Mesenchymal stem cell (in vitro differentiated cells and primary cell): ENCODE measurements around the gene SPRR2F.
"Not testable (repeated sequence)": the region's sequence is repeated elsewhere in the genome, so short reads cannot be mapped to it uniquely, and the experiment has no call there.

Source experiments
- DNase-seq: peaks from one replicate; pipeline ENCODE4 v3.0.0-alpha.2; 2013
- H2AFZ ChIP-seq: one replicate; pipeline ENCODE4 v1.6.1; 2013; ENCODE audit warnings: low read depth, mild to moderate bottlenecking, control low read depth, inconsistent platforms, low read length, moderate library complexity
- H2AK5ac ChIP-seq: 2 replicates; pipeline ENCODE4 v1.6.1; 2013; ENCODE audit warnings: low read length, moderate library complexity, mild to moderate bottlenecking, inconsistent platforms; ENCODE audit not compliant: severe bottlenecking
- H2BK120ac ChIP-seq: one replicate; pipeline ENCODE4 v1.6.1; 2013; ENCODE audit warnings: low read depth, mild to moderate bottlenecking, inconsistent platforms, low read length, moderate library complexity
- H2BK12ac ChIP-seq, 2 experiments: one replicate each; pipeline ENCODE4 v1.6.1; 2013; ENCODE audit warnings: inconsistent platforms in 2 of 2, low read length in 2 of 2, mild to moderate bottlenecking in 2 of 2, moderate library complexity in 2 of 2, control low read depth in 1 of 2
- H2BK15ac ChIP-seq: one replicate; pipeline ENCODE4 v1.6.1; 2013; ENCODE audit warnings: mild to moderate bottlenecking, low read depth, inconsistent platforms; ENCODE audit not compliant: poor library complexity, severe bottlenecking
- H2BK5ac ChIP-seq: 2 replicates; pipeline ENCODE4 v1.6.1; 2013; ENCODE audit warnings: low read depth, mild to moderate bottlenecking, low read length, control low read depth, inconsistent platforms; ENCODE audit not compliant: poor library complexity, severe bottlenecking
- H3K14ac ChIP-seq, 2 experiments: one replicate each; pipeline ENCODE4 v1.6.1; 2013; ENCODE audit warnings: inconsistent platforms in 2 of 2, low read length in 2 of 2, control low read depth in 1 of 2, mild to moderate bottlenecking in 1 of 2, moderate library complexity in 1 of 2
- H3K18ac ChIP-seq, 2 experiments: one replicate each; pipeline ENCODE4 v1.6.1; 2013; ENCODE audit warnings: inconsistent platforms in 2 of 2, low read length in 2 of 2, control low read depth in 1 of 2, low read depth in 1 of 2, mild to moderate bottlenecking in 1 of 2
- H3K23ac ChIP-seq, 2 experiments: one replicate each; pipeline ENCODE4 v1.6.1; 2013; ENCODE audit warnings: inconsistent platforms in 2 of 2, low read length in 2 of 2, mild to moderate bottlenecking in 2 of 2, moderate library complexity in 2 of 2, control low read depth in 1 of 2
- H3K27ac ChIP-seq: 2 replicates; pipeline ENCODE4 v1.5.1; 2013; ENCODE audit warnings: mild to moderate bottlenecking, moderate library complexity, low read length, control low read depth, inconsistent platforms; ENCODE audit not compliant: poor library complexity, severe bottlenecking
- H3K27me3 ChIP-seq, 2 experiments: 2 replicates each; pipeline versions ENCODE4 v1.6.1 to v1.7.0; 2013; ENCODE audit warnings: low read length in 2 of 2, mild to moderate bottlenecking in 2 of 2, moderate library complexity in 2 of 2, control low read depth in 1 of 2, inconsistent platforms in 1 of 2; ENCODE audit not compliant: control insufficient read depth in 1 of 2, insufficient read depth in 1 of 2
- H3K36me3 ChIP-seq, 2 experiments: 2 replicates each; pipeline versions ENCODE4 v1.6.1 to v1.7.0; 2013; ENCODE audit warnings: low read length in 2 of 2, control low read depth in 1 of 2, inconsistent platforms in 1 of 2, low read depth in 1 of 2, mild to moderate bottlenecking in 1 of 2; ENCODE audit not compliant: insufficient read depth in 2 of 2, control insufficient read depth in 1 of 2
- H3K4ac ChIP-seq, 2 experiments: one replicate each; pipeline ENCODE4 v1.6.1; 2013; ENCODE audit warnings: inconsistent platforms in 2 of 2, low read length in 2 of 2, mild to moderate bottlenecking in 2 of 2, moderate library complexity in 2 of 2, control low read depth in 1 of 2, low read depth in 1 of 2
- H3K4me1 ChIP-seq: 2 replicates; pipeline ENCODE4 v1.6.1; 2013; ENCODE audit warnings: low read depth, low read length, control low read depth; ENCODE audit not compliant: control insufficient read depth, insufficient read depth
- H3K4me2 ChIP-seq: 2 replicates; pipeline ENCODE4 v1.6.1; 2013; ENCODE audit warnings: low read length, mild to moderate bottlenecking, inconsistent platforms; ENCODE audit not compliant: poor library complexity, severe bottlenecking
- H3K4me3 ChIP-seq, 2 experiments: 2 replicates each; pipeline versions ENCODE4 v1.5.1 to v1.7.0; 2013; ENCODE audit warnings: low read length in 2 of 2, mild to moderate bottlenecking in 2 of 2, control low read depth in 1 of 2, low read depth in 1 of 2; ENCODE audit not compliant: insufficient read depth in 1 of 2
- H3K79me1 ChIP-seq: replicated peaks from 2 replicates; pipeline ENCODE4 v1.6.1; 2013; ENCODE audit warnings: mild to moderate bottlenecking, control low read depth, low read length, inconsistent platforms; ENCODE audit not compliant: poor library complexity, severe bottlenecking
- H3K9ac ChIP-seq: 2 replicates; pipeline ENCODE4 v1.7.0; 2013; ENCODE audit warnings: mild to moderate bottlenecking, low read length, moderate library complexity
- H3K9me3 ChIP-seq: 2 replicates; pipeline ENCODE4 v1.7.0; 2013; ENCODE audit warnings: mild to moderate bottlenecking, low read length; ENCODE audit not compliant: control insufficient read depth
- H4K8ac ChIP-seq: one replicate; pipeline ENCODE4 v1.6.1; 2013; ENCODE audit warnings: inconsistent platforms, mild to moderate bottlenecking, low read length, moderate library complexity
- H4K91ac ChIP-seq: one replicate; pipeline ENCODE4 v1.6.1; 2013; ENCODE audit warnings: mild to moderate bottlenecking, low read length, inconsistent platforms
- WGBS: methylation state at CpG from one replicate; pipeline ENCODE4 v1.1.7; 2013; ENCODE audit warnings: mixed read lengths; 5-methylcytosine and 5-hydroxymethylcytosine counted together

SPRR2F gene

GRCh38 chr1:153128688-153129087, 15.4 kb upstream of the SPRR2F start:
- H3K27me3 ChIP-seq, H3K18ac ChIP-seq, H2BK5ac ChIP-seq, H2AK5ac ChIP-seq, H3K9ac ChIP-seq, H3K27ac ChIP-seq, H2BK120ac ChIP-seq, H4K91ac ChIP-seq, H3K4me3 ChIP-seq, H3K4me1 ChIP-seq, H3K4me2 ChIP-seq, H3K14ac ChIP-seq, DNase-seq, H3K36me3 ChIP-seq, H2BK15ac ChIP-seq, H4K8ac ChIP-seq, H2BK12ac ChIP-seq, H3K79me1 ChIP-seq, H3K4ac ChIP-seq, H3K9me3 ChIP-seq, H2AFZ ChIP-seq, H3K23ac ChIP-seq: not testable (repeated sequence)
- 89% methylated on average over 3 of the region's 4 CpGs for WGBS

GRCh38 chr1:153127296-153127695, 14.0 kb upstream of the SPRR2F start:
- Histone ChIP-seq H2BK5ac (no peak overlapping the region), H3K9ac (no peak overlapping the region), H3K4me2 (no peak overlapping the region), H2AFZ (no peak overlapping the region), H2BK120ac (no peak overlapping the region), H2BK15ac (no peak overlapping the region), H2BK12ac (no peak overlapping the region), H3K14ac (no peak overlapping the region), H3K79me1 (no peaks in the 10 kb centered on the region), H3K23ac (no peak overlapping the region), H3K9me3 (no peaks in the 10 kb centered on the region), H3K36me3 (no peaks in the 10 kb centered on the region), H2AK5ac (no peak overlapping the region), H3K4me3 (no peak overlapping the region), H4K91ac (no peak overlapping the region), H3K27me3 (no peaks in the 10 kb centered on the region), H3K18ac (no peak overlapping the region), H3K27ac (no peak overlapping the region), H3K4ac (no peak overlapping the region), H4K8ac (no peak overlapping the region), H3K4me1 (no peaks in the 10 kb centered on the region)
- DNase-seq = no peak
- 43% methylated on average over 2 of the region's 2 CpGs for WGBS

- DNase-seq = no peak
- Histone ChIP-seq H3K4me1 (no peaks in the 10 kb centered on the region), H3K18ac (no peak overlapping the region), H3K27ac (no peak overlapping the region), H2BK5ac (no peak overlapping the region), H4K91ac (no peak overlapping the region), H3K9ac (no peak overlapping the region), H2AK5ac (no peak overlapping the region), H4K8ac (no peak overlapping the region), H2AFZ (no peak overlapping the region), H3K9me3 (no peaks in the 10 kb centered on the region), H2BK12ac (no peak overlapping the region), H3K27me3 (no peaks in the 10 kb centered on the region), H3K4me2 (no peak overlapping the region), H2BK120ac (no peak overlapping the region), H2BK15ac (no peak overlapping the region), H3K14ac (no peak overlapping the region), H3K23ac (no peak overlapping the region), H3K36me3 (no peaks in the 10 kb centered on the region), H3K79me1 (no peaks in the 10 kb centered on the region), H3K4ac (no peak overlapping the region), H3K4me3 (no peak overlapping the region)
- 80% methylated on average over 1 of the region's 1 CpG for WGBS
Observed at GRCh38 chr1:153125536-153125935, 12.2 kb upstream of the SPRR2F start.

- not testable (repeated sequence) for H3K23ac ChIP-seq, H3K27ac ChIP-seq, H2BK15ac ChIP-seq, H2BK120ac ChIP-seq, H3K4me1 ChIP-seq, H3K79me1 ChIP-seq, H4K91ac ChIP-seq, H3K4ac ChIP-seq, H3K4me2 ChIP-seq, H3K18ac ChIP-seq, H3K14ac ChIP-seq, H3K9me3 ChIP-seq, H3K9ac ChIP-seq, H2BK5ac ChIP-seq, H2AK5ac ChIP-seq, H3K27me3 ChIP-seq, H2BK12ac ChIP-seq, H2AFZ ChIP-seq, DNase-seq, H4K8ac ChIP-seq, H3K36me3 ChIP-seq, H3K4me3 ChIP-seq
- 76% methylated on average over 8 of the region's 8 CpGs for WGBS
Observed at GRCh38 chr1:153123793-153124192, 10.5 kb upstream of the SPRR2F start.
